Measurements from ENCODE around the gene EMC10.

DNA sequence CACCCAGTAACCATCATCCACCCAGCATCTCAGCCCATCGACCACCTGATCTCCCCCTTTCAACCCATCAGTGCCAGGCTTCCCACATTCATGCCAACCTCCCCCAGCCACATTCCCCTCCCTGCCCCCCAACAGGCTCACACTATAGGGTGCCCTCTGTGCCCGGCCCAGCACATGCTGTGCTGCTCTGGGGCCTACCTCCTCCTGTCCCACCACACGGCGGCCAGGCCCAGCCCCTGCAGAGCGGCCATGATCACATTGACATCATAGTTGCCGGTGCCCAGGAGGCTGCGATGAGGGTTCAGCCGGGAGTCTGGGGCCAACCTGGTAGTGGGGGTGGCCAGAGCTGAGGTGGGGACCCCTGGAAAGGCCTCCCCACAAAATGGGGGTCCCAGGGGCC lies 31.1 kb downstream of the EMC10 start:
- TF ChIP-seq, protein P1, sequence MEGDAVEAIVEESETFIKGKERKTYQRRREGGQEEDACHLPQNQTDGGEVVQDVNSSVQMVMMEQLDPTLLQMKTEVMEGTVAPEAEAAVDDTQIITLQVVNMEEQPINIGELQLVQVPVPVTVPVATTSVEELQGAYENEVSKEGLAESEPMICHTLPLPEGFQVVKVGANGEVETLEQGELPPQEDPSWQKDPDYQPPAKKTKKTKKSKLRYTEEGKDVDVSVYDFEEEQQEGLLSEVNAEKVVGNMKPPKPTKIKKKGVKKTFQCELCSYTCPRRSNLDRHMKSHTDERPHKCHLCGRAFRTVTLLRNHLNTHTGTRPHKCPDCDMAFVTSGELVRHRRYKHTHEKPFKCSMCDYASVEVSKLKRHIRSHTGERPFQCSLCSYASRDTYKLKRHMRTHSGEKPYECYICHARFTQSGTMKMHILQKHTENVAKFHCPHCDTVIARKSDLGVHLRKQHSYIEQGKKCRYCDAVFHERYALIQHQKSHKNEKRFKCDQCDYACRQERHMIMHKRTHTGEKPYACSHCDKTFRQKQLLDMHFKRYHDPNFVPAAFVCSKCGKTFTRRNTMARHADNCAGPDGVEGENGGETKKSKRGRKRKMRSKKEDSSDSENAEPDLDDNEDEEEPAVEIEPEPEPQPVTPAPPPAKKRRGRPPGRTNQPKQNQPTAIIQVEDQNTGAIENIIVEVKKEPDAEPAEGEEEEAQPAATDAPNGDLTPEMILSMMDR (conservative IDR thresholded peaks at IDR 0.05; ENCODE audit: low read length): no peak
- no peak for TF ChIP-seq EZH2phosphoT487 (IDR thresholded peaks at IDR 0.05; ENCODE audit: borderline replicate concordance, low read depth, low read length)
